HL-60 (cell line): ENCODE measurements around the gene EXOSC9.

Source experiments
- DNase-seq, 2 experiments: peaks; one replicate each; pipeline ENCODE4 v3.0.0-alpha.2; 2010 to 2020; ENCODE audit warnings: low read depth in 1 of 2, low spot score in 1 of 2
- H3K27ac ChIP-seq: fragments of 250-450 bp; sonication (Bioruptor Pico); replicated peaks from 2 replicates; pipeline ENCODE4 v1.5.1; 2020; ENCODE audit warnings: mild to moderate bottlenecking, moderate library complexity
- H3K27me3 ChIP-seq: fragments of 250-450 bp; sonication (Bioruptor Pico); 2 replicates; pipeline ENCODE4 v1.5.1; 2021; ENCODE audit warnings: mild to moderate bottlenecking, moderate library complexity; ENCODE audit not compliant: insufficient read depth, poor library complexity, severe bottlenecking
- H3K4me3 ChIP-seq: replicated peaks from 2 replicates; pipeline ENCODE4 v1.5.1; 2011; ENCODE audit warnings: mild to moderate bottlenecking, control low read depth, low read length; ENCODE audit not compliant: insufficient read depth
- GABPA ChIP-seq: IDR thresholded peaks from 2 replicates; pipeline ENCODE4 v1.6.1; 2012; ENCODE audit warnings: low read depth
- POLR2AphosphoS5 ChIP-seq: IDR thresholded peaks from 2 replicates; pipeline ENCODE4 v1.6.1; 2012; ENCODE audit warnings: low read depth
- SPI1 ChIP-seq: IDR thresholded peaks from 2 replicates; pipeline ENCODE4 v1.6.1; 2012; ENCODE audit warnings: low read depth, mild to moderate bottlenecking, borderline replicate concordance
- TF ChIP-seq, protein P1 (sequence below): IDR thresholded peaks from one replicate; pipeline ENCODE4 v1.5.1; 2011; ENCODE audit warnings: low read length, control low read depth, inconsistent platforms; ENCODE audit not compliant: insufficient read depth
- TF ChIP-seq, protein P2 (sequence below): IDR thresholded peaks from 2 replicates; pipeline ENCODE4 v1.6.1; 2012; ENCODE audit warnings: low read depth; ENCODE audit not compliant: insufficient replicate concordance

Gene EXOSC9

DNA sequence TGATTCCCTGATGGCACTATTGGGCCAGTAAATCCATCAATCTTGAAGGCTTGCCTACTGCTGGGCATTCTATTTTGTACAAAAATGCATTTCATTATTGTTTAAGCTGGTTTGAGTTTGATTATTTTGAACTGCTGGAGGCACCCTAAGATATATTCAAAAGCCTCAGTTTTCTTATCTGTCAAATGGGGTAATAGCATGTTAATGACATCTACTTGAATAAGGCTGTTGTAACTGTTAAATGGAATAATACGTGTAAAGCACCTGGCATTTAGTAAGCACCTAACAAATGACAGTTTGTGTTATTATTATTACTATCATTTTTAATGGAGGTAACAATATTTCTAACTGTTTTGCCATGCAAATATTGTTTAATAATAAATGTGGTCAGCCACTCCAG is 29.3 kb upstream of the EXOSC9 start:
- no peak for DNase-seq
- no peak overlapping the region for H3K4me3 ChIP-seq
- H3K27ac ChIP-seq = no peak overlapping the region
- TF ChIP-seq, protein P1, sequence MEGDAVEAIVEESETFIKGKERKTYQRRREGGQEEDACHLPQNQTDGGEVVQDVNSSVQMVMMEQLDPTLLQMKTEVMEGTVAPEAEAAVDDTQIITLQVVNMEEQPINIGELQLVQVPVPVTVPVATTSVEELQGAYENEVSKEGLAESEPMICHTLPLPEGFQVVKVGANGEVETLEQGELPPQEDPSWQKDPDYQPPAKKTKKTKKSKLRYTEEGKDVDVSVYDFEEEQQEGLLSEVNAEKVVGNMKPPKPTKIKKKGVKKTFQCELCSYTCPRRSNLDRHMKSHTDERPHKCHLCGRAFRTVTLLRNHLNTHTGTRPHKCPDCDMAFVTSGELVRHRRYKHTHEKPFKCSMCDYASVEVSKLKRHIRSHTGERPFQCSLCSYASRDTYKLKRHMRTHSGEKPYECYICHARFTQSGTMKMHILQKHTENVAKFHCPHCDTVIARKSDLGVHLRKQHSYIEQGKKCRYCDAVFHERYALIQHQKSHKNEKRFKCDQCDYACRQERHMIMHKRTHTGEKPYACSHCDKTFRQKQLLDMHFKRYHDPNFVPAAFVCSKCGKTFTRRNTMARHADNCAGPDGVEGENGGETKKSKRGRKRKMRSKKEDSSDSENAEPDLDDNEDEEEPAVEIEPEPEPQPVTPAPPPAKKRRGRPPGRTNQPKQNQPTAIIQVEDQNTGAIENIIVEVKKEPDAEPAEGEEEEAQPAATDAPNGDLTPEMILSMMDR = no peak
- no peak for TF ChIP-seq GABPA
- no peak for TF ChIP-seq POLR2AphosphoS5
- TF ChIP-seq, protein P2, sequence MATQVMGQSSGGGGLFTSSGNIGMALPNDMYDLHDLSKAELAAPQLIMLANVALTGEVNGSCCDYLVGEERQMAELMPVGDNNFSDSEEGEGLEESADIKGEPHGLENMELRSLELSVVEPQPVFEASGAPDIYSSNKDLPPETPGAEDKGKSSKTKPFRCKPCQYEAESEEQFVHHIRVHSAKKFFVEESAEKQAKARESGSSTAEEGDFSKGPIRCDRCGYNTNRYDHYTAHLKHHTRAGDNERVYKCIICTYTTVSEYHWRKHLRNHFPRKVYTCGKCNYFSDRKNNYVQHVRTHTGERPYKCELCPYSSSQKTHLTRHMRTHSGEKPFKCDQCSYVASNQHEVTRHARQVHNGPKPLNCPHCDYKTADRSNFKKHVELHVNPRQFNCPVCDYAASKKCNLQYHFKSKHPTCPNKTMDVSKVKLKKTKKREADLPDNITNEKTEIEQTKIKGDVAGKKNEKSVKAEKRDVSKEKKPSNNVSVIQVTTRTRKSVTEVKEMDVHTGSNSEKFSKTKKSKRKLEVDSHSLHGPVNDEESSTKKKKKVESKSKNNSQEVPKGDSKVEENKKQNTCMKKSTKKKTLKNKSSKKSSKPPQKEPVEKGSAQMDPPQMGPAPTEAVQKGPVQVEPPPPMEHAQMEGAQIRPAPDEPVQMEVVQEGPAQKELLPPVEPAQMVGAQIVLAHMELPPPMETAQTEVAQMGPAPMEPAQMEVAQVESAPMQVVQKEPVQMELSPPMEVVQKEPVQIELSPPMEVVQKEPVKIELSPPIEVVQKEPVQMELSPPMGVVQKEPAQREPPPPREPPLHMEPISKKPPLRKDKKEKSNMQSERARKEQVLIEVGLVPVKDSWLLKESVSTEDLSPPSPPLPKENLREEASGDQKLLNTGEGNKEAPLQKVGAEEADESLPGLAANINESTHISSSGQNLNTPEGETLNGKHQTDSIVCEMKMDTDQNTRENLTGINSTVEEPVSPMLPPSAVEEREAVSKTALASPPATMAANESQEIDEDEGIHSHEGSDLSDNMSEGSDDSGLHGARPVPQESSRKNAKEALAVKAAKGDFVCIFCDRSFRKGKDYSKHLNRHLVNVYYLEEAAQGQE = no peak
- no peak for TF ChIP-seq SPI1
- no peaks in the 10 kb centered on the region for H3K27me3 ChIP-seq

DNA sequence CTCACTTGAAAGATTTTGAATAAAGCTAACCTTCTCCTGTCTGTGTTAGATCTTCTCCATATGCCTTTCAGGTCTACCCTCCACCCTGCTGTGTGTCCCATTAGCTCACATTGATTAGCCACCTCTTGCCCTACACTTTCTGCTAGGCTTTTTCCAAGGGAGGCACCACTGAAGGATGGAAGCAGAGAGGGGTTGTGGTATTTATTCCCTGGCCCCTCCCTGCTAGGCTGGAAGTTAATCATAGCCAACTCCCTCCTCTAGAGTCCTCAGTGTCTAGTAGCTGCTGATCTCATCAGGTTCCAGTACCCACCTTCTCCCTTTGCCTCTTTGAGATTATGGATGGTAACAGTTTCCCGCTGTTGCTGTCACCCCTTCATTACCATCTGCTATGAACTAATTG is 27.2 kb upstream of the EXOSC9 start:
- DNase-seq = no peak
- Histone ChIP-seq H3K27ac (no peak overlapping the region), H3K4me3 (no peak overlapping the region), H3K27me3 (no peaks in the 10 kb centered on the region)
- TF ChIP-seq SPI1 (no peak), POLR2AphosphoS5 (no peak), GABPA (no peak)
- TF ChIP-seq, protein P1 = no peak
- TF ChIP-seq, protein P2 = no peak

DNA sequence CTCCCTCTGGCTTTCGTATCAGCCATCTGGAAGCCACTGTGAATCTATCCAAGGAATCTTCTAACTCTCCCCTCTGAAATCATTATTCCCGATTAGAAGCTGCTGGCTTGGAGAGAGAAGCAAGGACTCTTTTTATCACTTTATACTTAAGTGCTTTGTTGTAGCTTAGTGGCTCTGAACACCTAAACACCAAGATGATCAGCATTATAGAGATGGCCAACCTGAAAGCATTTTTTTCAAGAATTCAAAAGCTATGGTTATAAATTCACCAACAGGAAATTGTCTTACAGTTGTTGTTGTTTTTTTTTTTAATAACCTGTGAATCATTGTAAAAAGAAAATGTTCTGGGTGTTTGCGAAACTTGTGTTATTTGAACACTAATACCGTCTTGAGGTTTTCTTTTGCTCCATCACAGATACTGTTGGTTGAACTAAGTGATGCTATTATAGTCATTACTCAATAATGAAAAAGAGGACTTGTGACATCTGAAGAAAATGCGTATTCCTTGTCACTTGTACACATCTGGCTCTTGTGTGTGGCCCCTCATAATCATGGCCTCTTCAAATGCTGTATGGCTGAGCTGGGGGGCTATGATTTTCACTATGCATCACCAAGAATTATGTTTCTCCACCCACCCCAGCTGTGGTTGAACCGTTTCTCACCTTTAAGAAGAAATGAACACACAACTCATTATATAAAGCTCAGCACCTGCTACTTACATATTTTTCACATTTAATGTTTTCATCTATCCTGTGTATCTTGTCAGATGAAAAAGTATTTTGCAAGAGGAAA is 24.3 kb upstream of the EXOSC9 start:
- no peak for DNase-seq
- TF ChIP-seq, protein P1 = no peak
- TF ChIP-seq SPI1 (no peak), GABPA (no peak), POLR2AphosphoS5 (no peak)
- TF ChIP-seq, protein P2 = no peak
- Histone ChIP-seq H3K27me3 (no peaks in the 10 kb centered on the region), H3K27ac (no peak overlapping the region), H3K4me3 (no peak overlapping the region)
